Activated CD8-positive, alpha-beta memory T cell treated with anti-CD3 and anti-CD28 coated beads for 1 hour (primary cell): ENCODE measurements around the gene RPAP2.

Experiments used
- DNase-seq, 2 donors: peaks; one replicate each; pipeline ENCODE4 v3.0.0-alpha.2; 2020; ENCODE audit warnings: low read depth in 1 of 2; ENCODE audit errors: extremely low read depth in 1 of 2

Gene RPAP2

GRCh38 chr1:92445865-92446264 lies 147.0 kb downstream of the RPAP2 start:
- DNase-seq = no peak

- DNase-seq = no peak
Observed at GRCh38 chr1:92446546-92446945, 147.7 kb downstream of the RPAP2 start.

DNA sequence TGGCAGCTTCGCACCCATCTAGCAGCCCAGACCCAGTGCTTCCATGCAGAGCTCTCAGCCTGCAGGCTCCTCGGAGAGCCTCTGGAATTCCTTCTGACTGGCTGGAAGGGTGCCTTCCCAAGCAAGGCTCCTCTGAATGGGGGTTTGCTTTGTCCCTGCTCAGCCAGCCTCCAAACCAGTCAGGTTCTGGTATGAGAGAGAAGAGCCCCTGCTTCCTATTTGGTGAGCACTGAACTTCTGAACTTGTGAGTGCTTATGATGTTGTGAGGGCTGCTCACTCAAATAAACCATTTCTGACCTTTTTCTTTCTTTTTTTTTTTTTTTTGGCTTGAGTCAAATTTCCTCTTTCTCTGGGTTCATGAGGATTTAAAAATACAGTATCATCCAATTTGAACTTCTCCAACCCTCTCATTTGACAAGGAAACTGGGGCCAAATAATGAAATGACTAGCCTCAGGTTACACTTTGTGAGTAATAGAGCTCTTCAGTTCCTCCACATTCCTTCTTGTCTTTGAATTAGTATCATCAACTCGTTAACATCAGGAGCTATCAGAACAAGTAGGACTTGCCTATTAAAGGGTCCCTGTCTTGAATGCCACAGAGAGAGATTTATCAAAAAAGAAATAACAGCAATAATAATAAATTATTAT lies 148.3 kb downstream of the RPAP2 start:
- no peak for DNase-seq

GRCh38 chr1:92447976-92448375 lies 149.1 kb downstream of the RPAP2 start:
- DNase-seq = no peak
